Measurements from ENCODE around the gene PARN.
A peak's percentile ranks its signal among the peaks of the same experiment; 100 is the strongest.

Gene PARN

DNA sequence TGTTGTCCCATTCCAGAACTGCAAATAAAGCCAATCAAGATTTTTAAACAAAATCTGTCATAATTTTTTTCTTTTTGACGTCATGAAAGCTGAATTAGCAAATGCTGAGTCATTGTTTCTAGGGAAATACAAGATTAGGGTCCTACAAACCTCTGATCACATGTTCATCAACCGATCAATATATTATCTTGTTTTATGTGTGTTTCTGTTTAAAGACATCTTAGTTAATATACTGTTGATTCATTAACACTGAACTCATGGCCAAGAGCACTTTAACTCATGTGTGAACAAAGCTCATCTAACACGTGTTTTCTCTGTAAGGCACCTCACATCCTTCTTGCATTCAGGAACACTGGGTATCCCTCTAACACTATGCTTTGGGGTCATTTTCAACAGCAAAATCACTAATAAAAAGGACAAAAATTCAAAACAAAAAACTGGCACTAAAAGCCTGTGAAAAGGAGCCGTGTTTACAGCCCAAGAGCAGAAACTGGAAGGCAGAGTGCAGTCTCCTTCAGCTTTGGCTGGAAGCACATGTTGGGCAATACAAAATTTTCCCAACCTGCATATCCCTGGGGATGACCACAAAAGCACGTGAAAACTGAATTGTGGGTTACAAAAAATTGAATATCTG, 102.5 kb downstream of the PARN start:
- no peak for DNase-seq

DNA sequence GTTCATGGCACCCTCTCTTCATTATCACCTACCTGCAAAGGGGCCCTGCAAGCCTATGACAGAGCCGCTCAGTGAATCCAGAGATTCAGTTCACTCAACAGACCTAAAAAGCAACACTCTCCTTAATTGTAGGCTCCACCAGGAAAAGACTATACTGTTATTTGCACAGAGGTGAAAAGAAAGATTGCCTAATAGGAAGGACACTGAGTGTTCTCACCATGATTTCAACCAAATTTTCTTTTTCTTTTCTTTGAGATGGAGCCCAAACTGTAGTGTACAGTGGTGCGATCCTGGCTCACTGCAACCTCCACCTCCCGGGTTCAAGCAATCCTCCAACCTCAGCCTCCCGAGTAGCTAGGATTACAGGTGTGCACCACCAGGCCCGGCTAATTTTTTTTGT, 104.5 kb downstream of the PARN start:
- DNase-seq: no peak

DNA sequence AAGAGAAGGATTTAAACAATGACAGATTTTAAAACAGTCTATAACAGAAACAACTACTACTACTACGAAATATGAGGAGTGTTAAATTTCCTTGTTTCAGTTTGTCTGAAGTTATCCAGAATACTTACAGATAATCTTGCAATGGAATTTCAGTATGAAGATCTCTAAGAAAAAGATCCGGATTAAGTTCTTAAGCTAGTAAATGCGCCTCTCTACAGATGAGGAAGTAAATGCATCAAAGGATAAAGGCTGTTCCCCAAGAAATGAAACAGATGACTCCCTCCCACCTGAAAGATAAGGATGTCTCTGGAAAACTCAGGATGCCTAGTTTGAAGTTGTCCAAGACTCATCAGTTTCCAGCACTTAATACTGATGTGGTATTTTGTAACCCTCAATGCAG, 105.1 kb downstream of the PARN start:
- DNase-seq: no peak

DNA sequence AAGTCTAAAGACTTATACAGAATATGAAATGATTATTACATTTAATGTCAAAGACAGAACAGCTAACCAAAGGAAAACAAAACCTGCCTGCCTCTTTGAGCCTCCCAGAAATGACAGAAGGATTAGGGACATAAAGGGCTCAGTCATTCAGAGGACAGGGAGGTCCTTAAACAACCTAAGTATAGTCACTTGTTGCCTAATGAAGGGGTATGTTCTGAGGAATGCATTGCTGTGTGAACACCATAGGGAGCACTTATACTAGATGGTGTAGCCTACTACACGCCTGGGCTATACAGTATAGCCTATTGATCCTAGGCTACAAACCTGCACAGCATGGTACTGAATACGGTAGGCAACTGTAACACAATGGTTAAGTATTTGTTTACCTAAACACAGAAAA, 106.4 kb downstream of the PARN start:
- no peak for DNase-seq

DNA sequence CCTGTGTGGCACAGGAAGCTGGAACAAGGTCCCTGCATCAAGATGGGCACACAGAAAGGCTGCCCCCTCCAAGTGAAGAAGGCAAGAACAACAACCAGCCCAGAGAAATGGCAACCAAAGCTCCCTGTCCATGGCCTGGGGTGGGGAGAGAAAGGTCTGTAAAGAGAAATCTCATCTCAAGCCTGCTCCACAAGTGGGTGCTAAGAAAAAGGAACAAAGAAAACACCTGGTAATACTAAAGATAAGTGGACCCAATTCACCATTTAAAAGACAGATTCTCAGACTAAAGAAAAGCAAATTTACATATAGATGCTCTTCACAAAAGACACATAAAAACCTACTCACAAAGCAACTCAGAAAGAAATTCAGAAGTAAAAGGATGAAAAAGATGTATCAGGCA, 107.4 kb downstream of the PARN start:
- DNase-seq: no peak

DNA sequence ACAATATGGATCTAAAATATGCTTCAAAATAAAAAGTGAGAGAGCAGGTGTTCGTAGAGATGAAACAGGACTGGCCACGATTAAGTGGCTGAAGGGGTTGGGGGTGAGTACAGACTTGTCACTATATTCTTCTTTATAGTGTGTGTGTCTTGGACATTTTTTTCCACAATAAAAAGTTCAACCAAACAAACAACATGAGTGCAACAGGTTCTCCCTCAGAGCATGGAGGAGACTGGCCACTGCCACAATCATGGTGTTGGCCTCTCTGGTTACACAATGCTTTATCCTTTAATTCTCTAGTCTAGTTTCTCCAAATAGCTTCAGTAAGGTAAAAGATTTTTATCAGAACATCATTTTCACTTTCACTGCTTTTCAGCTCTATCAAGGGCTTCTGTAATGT, 109.3 kb downstream of the PARN start:
- no peak for DNase-seq

DNA sequence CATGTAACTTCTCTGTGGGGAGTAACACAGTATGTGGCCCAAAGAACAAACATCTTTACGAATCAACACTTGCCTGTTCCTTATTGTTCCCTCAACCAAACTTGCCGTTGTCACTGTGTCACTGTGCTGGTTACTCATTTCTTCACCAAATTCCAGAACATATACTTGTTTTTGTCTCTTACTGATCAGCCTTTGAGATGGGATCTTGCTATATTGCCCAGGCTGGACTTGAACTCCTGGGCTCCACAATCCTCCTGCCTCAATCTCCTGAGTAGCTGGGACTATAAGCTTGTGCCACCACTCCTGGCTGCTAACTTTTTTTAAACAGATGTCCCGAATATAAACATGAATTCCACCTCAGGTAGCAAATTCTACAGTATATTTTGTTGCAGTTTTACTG, 115.1 kb downstream of the PARN start:
- DNase-seq: no peak

DNA sequence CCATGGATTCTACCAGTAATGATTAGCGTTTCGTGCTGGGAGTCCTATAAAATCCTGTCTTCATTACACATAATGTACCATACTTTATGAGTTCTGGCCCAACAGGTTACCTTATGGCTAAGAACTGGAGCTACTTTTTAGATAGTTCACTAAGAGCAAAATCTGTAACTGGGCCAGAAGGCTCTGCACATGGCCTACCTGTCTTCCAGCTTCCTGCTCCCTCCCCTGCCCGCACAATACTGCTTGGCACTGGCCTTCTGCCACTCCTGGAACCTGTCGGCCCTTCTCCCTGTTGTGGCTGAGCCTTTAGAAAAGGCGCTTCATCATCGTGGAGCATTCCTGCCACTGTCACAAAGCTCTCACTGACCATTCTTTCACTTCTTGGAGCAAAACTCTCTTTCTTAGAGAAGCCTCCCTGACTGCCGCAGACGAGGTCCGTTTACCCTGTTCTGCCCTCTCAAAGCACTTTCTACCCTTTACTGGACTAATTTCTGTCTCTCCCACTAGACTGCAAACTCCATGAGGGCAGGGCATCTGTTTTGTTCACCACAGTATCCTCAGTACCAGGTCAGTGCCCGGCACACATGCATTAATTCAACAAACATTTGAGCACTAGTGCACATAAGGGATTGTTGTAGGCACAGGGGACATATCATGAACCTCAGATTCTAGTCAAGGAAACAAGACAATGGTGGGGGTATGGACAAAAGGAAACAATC, 116.5 kb downstream of the PARN start:
- DNase-seq: no peak

DNA sequence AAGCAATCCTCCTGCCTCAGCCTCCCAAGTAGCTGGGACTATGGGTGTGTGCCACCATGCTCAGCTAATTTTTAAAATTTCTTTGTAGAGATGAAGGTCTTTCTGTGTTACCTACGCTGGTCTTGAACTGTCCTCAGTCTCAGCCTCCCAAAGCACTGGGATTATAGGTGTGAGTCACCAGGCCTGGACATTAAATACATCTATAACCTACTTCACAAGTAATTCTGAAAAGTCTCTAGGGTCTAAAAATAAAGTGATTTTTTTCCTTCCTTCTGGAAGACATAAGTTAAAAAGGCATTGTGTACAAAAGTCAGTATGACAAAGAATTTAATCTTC, 118.3 kb downstream of the PARN start:
- DNase-seq: no peak

DNA sequence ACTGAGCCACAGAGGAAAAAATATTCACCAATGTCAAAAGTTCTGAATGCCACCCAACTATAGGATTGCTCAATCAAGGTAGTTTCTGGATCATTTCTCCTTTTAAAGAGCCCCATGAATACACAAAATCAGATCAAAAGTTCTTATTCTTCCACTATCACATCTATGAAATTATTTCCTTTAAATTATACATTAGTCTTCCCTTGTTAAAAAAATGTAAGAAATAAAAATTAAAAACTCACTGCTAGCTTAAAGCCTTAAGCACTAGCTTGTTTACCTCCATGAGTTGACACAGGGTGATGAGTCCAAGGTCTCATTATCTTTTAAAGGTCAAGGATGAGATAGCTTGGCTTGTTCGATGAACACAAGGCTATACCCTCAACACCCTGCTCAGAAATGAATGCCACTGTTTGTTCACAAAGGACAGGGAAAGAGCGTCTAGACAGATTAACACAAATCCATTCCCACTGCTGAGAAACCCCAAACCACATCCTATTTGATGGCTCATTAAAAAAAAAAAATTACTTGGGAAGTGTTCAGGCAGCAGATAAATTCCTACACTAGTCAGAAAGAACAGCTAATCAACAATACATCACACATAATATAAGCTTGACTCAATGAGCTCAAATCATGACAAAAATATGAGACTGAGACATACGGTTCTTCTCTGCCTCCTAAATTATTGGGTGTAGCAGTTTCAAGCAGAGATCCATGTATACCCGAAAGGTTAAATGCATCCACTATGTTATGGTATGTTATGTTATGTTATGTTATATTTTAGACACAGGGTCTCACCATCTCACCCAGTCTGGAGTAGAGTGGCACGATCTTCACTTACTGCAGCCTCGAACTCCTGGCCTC, 118.9 kb downstream of the PARN start:
- DNase-seq: no peak

DNA sequence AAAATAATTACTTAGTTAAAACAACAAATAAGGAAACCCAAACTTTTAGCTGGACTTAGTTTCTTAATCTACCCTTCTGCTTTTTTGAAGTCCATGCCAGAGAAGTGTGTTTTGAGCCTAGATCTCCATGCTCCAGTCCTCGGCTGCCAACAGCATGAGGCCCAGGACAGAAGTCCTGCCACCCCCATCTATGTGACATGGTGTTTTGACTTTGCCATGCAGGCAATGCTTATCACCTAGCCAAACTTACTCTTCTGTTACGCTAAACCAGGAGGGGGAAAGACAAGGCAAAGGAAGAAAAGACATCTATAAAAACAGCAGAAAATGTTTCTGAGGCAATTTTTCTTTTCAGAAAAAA, 119.5 kb downstream of the PARN start:
- no peak for DNase-seq

DNA sequence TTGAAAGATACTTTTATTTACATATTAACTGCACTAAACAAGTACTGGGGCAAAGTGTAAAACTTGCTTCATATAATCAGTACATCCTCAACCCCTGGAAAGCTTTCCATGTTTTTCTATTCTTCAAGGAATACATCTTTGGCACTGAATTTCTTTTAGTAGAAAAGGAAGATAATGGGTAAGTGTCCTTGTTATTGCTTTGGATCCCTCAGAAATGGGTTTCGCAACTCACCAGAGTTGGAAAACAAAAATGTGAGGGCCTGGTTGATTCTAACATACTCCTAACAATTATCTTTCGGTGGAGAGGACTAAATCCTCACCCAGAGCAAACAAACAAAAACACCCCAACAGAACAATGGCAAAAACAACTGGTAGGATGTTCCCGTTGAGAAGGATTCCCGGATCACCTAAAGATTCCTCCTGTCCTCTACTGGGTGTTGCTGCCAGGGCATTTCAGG, 120.4 kb downstream of the PARN start:
- DNase-seq: no peak

DNA sequence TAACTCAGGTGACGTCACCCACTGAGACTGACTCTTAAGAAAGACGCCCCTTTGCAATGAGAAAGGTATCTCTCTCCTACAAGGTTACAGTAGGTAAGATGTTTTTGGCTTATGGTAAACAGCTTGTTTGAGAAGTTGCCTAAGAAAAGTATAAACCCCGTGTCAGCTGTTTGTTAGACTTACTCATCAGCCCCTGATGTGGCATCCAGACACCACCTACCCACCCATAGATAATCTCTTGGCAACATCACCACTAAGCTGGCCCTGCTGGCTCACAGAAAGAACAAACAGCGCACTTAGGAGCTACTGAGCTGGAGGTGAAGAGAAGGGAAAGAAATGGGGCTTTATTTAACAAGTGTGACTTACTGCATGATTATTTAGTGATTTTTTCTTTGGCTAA, 121.0 kb downstream of the PARN start:
- no peak for DNase-seq

DNA sequence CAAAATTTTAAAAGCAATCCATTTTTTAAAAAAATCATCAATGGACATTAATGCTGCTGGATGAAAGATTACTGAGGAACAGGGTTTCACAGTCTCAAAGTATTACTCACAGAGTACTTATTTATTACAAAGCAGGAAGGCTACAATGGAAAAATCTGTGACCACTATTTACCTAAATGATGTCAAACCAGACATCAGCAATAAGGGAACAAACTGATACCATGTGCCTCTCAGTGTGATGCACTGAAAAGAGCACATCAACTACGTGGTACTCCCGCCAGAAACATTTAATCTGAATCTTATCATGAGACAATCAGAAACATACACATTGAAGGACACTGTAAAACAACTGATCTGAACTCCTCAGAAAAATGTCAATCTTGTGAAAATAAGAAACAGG, 124.2 kb downstream of the PARN start:
- DNase-seq: peak; percentile 17

DNA sequence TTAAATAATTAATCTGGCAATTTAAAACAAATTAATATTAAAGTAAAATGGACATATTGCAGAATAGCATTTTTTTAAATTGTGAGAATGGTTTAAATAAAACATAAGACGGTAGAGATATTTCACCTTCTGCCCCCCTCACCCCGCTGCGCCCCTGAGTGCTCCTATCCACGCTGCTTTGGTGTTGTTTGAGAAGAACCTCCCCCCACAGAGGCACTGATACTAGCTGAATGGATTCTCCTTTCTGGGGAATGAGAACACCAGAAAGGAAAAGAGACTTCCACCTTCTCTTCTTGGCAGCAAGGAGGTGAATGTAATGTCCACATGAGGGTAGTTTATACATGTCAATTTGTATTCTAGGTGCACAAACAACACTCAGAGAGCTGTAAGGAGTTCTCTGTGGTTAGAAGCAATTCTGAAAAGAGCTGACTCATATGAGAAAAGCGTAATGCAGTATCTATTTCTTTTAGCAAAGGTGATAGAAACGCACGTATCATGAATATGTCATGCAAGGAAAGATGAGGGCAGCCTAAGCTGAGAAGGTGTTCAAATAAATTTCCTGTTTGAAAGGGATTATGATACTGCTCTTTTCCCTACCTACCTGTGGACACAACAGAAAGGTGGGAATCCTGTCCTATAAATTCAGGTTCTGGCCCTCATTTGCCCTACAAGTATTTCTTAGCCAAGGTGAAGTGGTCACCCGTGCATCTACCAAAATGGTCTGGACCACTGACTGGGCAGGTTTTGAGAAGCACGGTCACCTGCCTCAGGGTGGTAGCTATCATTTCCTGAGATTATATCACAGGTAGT, 126.9 kb downstream of the PARN start:
- DNase-seq: no peak

DNA sequence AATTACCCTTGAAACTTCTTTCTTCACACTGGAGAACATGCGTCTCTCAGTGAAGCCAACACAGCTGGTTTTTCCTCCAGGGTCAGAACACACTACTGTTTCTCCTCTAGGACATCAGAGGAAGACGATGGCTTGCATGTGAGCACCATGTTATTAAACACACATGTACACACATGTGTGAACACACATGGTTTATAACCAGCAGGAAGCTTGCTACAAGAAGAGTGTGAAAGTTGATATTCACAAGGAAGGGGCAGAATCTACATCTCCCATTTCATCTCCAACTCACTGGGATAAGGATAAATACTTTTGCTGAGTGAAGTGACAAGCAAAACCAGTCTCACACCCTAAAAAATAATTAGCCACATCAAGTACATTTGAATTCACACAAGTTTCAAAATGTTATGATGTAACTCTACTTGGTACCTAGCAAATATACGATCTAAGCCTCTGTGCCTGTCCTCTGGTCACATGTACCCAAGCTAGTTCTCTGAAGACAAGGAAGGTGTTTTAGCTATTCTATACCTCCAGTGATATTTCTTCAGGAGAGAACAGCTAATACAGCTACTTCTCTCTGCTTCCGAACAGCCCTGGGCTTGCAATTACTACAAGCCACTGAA, 127.7 kb downstream of the PARN start:
- DNase-seq: no peak

DNA sequence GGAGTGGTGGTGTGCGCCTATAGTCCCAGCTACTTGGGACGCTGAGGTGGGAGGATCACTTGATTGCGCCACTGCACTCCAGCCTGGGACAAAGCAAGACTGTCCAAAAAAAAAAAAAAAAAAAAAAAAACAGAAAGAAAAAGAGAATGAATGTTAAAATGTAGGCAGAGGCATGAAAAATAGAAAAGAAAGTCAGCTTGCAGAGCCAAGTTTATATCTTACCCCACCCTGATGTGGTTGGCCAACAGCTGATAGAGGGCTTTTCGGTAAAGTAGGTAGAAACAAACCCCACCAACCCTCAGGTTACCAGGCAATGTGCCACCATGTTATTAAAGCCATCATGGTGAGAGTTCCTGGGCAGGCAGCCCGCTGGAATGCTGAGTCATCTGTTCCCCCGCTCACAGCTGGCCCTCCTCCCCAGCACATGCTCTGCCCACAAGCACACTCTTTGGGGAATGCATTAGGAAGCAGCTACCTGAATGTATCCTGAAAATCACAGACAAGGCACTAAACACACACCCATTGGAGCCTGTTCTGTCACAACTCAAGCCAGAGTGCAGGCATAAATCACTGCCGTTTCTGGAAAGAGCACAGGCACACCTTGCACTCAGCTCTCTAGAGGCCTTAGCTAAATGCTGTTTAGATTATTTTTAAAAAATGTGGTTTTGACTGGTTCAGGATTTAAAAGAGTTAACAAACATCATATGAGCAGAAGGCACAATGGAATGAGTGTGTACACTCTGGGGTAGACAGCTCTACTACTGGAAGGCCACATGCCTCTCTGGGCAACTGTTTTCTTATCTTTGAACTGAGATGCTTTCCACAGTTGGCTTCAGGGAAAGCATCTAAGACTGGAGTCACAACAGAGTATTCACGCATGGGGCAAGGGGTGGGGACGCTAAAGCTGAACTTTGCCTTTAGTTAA, 128.5 kb downstream of the PARN start:
- peak; percentile 84 for DNase-seq

DNA sequence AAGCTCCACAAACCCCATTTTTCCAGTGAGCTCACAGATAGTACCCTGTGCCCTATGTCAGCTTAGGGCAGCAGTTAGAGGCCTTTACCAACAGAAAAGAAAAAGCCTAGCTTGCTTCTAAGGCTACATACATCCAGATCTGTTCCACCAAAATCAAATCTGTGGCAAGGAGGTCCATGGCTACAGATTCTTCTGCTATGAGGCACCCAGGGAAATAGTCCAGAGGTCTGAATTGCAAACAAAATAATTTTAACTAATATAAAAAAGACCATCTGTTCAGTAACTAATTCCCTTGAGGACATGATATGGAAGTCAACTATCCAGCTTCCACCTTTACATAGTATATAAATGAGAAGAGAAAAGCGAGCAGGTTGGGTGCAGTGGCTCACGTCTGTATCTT, 129.3 kb downstream of the PARN start:
- no peak for DNase-seq

DNA sequence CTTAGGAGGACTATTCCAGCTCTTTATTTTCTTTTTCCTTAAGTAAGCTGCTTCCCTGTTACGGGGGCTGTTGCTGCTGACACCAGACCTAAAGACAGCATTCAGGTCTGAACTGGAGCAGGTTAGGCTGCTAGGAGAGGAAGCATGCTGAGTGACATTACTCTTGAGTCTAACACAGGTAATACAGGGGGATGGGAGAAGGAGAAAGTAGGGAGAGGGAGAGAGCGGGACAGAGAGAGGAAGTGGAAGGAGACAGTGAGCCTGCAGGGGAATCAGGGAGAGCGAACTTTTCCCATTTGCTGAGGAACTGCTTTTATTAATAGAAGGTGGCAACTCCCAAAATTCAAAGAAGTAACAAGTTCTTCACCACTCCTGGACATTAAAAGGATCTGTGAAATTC, 130.9 kb downstream of the PARN start:
- DNase-seq: no peak

DNA sequence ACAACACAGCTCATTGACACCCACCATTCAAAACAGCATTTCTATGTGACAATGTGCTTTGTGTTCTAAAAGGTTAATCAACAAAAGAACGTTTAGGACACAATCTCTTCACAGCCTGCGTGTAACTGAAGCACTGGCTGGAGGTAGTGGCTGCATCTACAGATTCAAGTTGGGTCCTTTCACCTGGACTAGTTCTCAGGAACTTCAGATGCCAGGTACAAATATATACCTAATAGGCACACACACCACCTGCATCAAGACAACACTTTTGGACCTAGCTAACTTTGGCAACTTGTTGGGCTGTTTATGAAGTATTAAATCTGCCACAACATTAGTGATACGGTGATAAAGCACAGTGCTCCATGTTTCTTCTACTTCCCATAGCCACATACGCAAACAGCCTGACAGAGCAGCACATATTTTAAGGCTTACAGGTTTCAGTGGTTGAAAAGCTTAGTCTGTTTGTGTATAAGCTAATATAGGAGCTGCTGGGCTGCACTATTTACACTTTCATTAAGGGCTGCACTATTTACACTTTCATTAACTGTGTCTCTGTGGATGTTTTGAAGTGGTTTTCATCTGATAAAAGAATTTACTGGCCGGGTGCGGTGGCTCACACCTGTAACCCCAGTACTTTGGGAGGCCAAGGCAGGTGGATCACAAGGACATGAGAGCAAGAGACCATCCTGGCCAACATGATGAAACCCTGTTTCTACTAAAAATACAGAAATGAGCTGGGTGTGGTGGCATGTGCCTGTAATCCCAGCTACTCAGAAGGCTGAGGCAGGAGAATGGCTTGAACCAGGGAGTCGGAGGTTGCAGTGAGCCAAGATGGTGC, 132.6 kb downstream of the PARN start:
- DNase-seq: peak; percentile 56

DNA sequence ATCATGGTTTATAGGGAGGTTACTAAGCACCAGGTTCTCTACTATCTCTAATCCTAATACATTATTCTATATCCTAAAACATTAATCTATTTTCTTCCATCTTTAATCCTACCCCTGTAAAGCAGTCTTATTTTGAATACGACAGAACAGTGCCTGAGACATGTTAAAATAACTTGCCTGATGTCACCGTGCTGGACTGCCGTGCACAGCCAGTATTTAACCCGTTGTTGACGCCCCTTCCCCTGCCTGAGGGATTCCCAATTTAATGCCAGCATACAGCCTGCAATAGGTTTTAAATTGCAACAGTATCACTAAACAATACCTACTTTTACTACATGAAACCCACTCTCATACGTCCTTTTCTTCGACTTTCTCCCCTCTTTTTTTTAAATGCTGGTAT, 133.3 kb downstream of the PARN start:
- no peak for DNase-seq

Data from DMS153 (cell line).